K562 treated with DMSO at 1 percent for 24 hours (cell line): ENCODE results near the gene KBTBD7. TPM values are rescaled to one million over a fixed set of nuclear protein-coding genes. Genes with fewer than 3 reads are reported as not detected.

Source experiments
- total RNA-seq: library from RNA; unstranded; fragments of 300-600 nt; gene quantifications from 2 replicates; pipeline ENCODE4 v1.2.3, GENCODE V29; 2022; ENCODE audit warnings: low read depth; ENCODE audit not compliant: insufficient read depth

Gene KBTBD7, protein sequence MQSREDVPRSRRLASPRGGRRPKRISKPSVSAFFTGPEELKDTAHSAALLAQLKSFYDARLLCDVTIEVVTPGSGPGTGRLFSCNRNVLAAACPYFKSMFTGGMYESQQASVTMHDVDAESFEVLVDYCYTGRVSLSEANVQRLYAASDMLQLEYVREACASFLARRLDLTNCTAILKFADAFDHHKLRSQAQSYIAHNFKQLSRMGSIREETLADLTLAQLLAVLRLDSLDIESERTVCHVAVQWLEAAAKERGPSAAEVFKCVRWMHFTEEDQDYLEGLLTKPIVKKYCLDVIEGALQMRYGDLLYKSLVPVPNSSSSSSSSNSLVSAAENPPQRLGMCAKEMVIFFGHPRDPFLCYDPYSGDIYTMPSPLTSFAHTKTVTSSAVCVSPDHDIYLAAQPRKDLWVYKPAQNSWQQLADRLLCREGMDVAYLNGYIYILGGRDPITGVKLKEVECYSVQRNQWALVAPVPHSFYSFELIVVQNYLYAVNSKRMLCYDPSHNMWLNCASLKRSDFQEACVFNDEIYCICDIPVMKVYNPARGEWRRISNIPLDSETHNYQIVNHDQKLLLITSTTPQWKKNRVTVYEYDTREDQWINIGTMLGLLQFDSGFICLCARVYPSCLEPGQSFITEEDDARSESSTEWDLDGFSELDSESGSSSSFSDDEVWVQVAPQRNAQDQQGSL
- 6.4 and 6.8 TPM in 2 replicates for total RNA-seq

DNA sequence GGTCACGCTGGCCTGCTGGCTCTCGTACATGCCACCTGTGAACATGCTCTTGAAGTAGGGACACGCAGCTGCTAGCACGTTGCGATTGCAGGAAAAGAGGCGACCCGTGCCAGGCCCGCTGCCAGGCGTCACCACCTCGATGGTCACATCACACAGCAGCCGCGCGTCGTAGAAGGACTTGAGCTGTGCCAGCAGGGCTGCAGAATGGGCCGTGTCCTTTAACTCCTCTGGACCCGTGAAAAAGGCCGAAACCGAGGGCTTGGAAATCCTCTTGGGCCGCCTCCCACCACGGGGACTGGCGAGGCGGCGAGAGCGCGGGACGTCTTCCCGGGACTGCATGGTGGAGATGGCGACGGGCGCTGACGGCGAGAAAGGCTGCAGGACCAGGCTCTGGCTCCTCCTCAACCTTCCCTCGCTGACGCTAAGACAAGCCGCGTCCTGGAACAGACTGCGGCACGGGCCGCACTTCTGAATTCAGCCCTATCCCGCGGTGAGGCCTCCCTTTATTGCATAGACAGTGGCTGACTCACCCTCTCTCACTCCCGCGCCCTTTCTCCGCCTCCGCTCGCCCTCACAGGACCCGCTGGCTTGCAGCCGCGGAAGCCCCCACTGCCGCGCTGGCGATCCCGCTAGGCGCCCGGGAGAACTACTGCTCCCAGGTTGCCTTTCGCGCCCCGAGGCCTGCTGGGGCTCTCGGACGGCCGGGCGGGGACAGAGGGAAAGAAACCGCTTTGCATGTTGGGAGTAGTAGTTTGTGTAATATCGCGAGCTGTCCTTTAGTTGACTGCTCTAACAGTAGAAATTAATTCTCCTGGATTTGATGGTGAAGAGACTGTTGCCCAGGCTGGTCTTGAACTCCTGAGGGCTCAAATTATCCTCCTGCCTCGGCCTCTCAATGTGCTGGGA is at the start of gene KBTBD7:
Gene KBTBD7, minus strand, starts transcription at position 651 of the 906 bp plus-strand sequence. Its CDS starts 312 bp downstream, at position 339.

Other genes with a start within 250 kb of the KBTBD7 start
- gene ELF1, start 175.3 kb downstream of the KBTBD7 start, total RNA-seq, result 25.8 and 26.8 TPM in 2 replicates
- gene WBP4, start 133.1 kb downstream of the KBTBD7 start, total RNA-seq, result 5.9 and 7.4 TPM in 2 replicates
- 3.6 and 4.5 TPM in 2 replicates for gene KBTBD6, start 61.8 kb downstream of the KBTBD7 start, total RNA-seq
- 5.0 and 6.9 TPM in 2 replicates for gene MTRF1, start 69.0 kb upstream of the KBTBD7 start, total RNA-seq
- 2.4 and 3.9 TPM in 2 replicates for gene NAA16, start 116.7 kb upstream of the KBTBD7 start, total RNA-seq